Measurements from ENCODE around the gene POLR1B. TPM values are rescaled to one million over a fixed set of nuclear protein-coding genes. Genes with fewer than 3 reads are reported as not detected.

Gene POLR1B
- total and polyA plus RNA-seq, 2 of the 13 experiments (the other 11 are each of a cell fraction or from before 2014, with no cell fraction given), result 18.3 to 46.0 TPM

- Histone ChIP-seq H3K9me3 (ENCODE audit: low read length) (no peaks in the 10 kb centered on the region), H3K79me2 (ENCODE audit: insufficient read depth, low read length) (no peaks in the 10 kb centered on the region), H3K36me3 (replicated peaks in 1 of 2; ENCODE audit: control insufficient read depth in 1 of 2, insufficient read depth in 2 of 2, low read length in 2 of 2) (no peaks in the 10 kb centered on the region), H3K9ac (ENCODE audit: insufficient read depth, low read depth, low read length) (no peak overlapping the region), H3K4me1 (ENCODE audit: insufficient read depth, low read length) (peaks cover 12% of the 10 kb centered on the region), H3K4me2 (ENCODE audit: low read depth, low read length) (no peak overlapping the region), H3K27ac (ENCODE audit: extremely low read length, insufficient read depth, low read length) (no peak overlapping the region), H4K20me1 (ENCODE audit: insufficient read depth, low read length) (no peaks in the 10 kb centered on the region), H3K27me3 (ENCODE audit: control insufficient read depth in 1 of 2, insufficient read depth in 2 of 2, low read length in 2 of 2) (no peaks in the 10 kb centered on the region), H3K4me3 (replicated peaks in 1 of 3; ENCODE audit: insufficient read depth in 1 of 3, low read depth in 2 of 3, low read length in 3 of 3) (no peak overlapping the region), H2AFZ (ENCODE audit: low read length) (no peak overlapping the region)
- WGBS (ENCODE audit: low lambda C conversion rate), result 88% methylated on average over 10 of the region's 10 CpGs
- in situ Hi-C loops (cut with HindIII; ENCODE audit: extremely low pct_ligation_motif_present, low pct_unique_long_range_greater_than_20kb) (no loop called here), intact Hi-C loops (cut with micrococcal nuclease; ENCODE audit: unreplicated experiment) (no loop called here)
- ChIA-PET CTCF (ENCODE audit: low intra/inter-chr PET ratio, low total read pairs) (interaction anchor here (1.9 kb wide), 1 partner anchor 129 kb away, joined by 5 read pairs; no protein-coding TSS in a partner anchor), POLR2A (no interaction called here)
- ATAC-seq (no peak), FAIRE-seq (no peak), DNase-seq (ENCODE audit: low spot score) (no peak)
- BruUV-seq (replicated peaks), result no TSS peak
- TF ChIP-seq ZNF12 (CRISPR knock-in tag; IDR thresholded peaks at IDR 0.05) (peak; percentile 98), NFKBIZ (CRISPR knock-in tag; IDR thresholded peaks at IDR 0.05) (no peak), ZNF7 (CRISPR knock-in tag; IDR thresholded peaks at IDR 0.05) (0 out of 2 replicates have a peak, but pooled peaks have one; percentile 31)
These were observed 55.5 kb downstream of the POLR1B start for GRCh38 chr2:112597537-112598322.

- ChIA-PET CTCF (ENCODE audit: low intra/inter-chr PET ratio, low total read pairs) (interaction anchor here (1.4 to 4.1 kb wide), 4 partner anchors 24 to 125 kb away, joined by 5 to 96 read pairs (median 10); no protein-coding TSS in a partner anchor), POLR2A (interaction anchor here (0.6 to 2.4 kb wide), 4 partner anchors 16 to 126 kb away, joined by 3 to 11 read pairs (median 6); partner anchors contain the start of genes CHCHD5 and SLC20A1)
- Histone ChIP-seq H3K4me1 (ENCODE audit: insufficient read depth, low read length) (peaks cover 20% of the 10 kb centered on the region), H3K27ac (ENCODE audit: extremely low read length, insufficient read depth, low read length) (no peak overlapping the region), H3K4me3 (replicated peaks in 1 of 3; ENCODE audit: insufficient read depth in 1 of 3, low read depth in 2 of 3, low read length in 3 of 3) (no peak overlapping the region), H3K4me2 (ENCODE audit: low read depth, low read length) (no peak overlapping the region), H3K79me2 (ENCODE audit: insufficient read depth, low read length) (no peaks in the 10 kb centered on the region), H2AFZ (ENCODE audit: low read length) (no peak overlapping the region), H4K20me1 (ENCODE audit: insufficient read depth, low read length) (no peaks in the 10 kb centered on the region), H3K27me3 (ENCODE audit: control insufficient read depth in 1 of 2, insufficient read depth in 2 of 2, low read length in 2 of 2) (no peaks in the 10 kb centered on the region), H3K9me3 (ENCODE audit: low read length) (no peaks in the 10 kb centered on the region), H3K36me3 (replicated peaks in 1 of 2; ENCODE audit: control insufficient read depth in 1 of 2, insufficient read depth in 2 of 2, low read length in 2 of 2) (no peaks in the 10 kb centered on the region), H3K9ac (ENCODE audit: insufficient read depth, low read depth, low read length) (no peak overlapping the region)
- BruUV-seq (replicated peaks), result no TSS peak
- no peak for ATAC-seq
- intact Hi-C loops (cut with micrococcal nuclease; ENCODE audit: unreplicated experiment), result loop anchor here (1.0 kb wide), 3 partner anchors 45 to 126 kb away; partner anchors contain the start of gene SLC20A1
- in situ Hi-C loops (cut with HindIII; ENCODE audit: extremely low pct_ligation_motif_present, low pct_unique_long_range_greater_than_20kb), result loop anchor here (5.0 kb wide), 1 partner anchor 122 kb away; the partner anchor contains the start of gene NT5DC4
- DNase-seq (ENCODE audit: low spot score), result no peak
- TF ChIP-seq HNF1B (CRISPR knock-in tag; IDR thresholded peaks at IDR 0.05) (no peak), HOMEZ (CRISPR knock-in tag; IDR thresholded peaks at IDR 0.05; ENCODE audit: low read depth) (no peak), NR2F2 (IDR thresholded peaks at IDR 0.05; ENCODE audit: borderline replicate concordance, low read depth) (no peak), ZNF253 (CRISPR knock-in tag; IDR thresholded peaks at IDR 0.05; ENCODE audit: borderline replicate concordance) (no peak), MBNL3 (CRISPR knock-in tag; conservative IDR thresholded peaks at IDR 0.05) (no peak), ZBTB8A (CRISPR knock-in tag; IDR thresholded peaks at IDR 0.05; ENCODE audit: borderline replicate concordance, low read depth) (no peak), ZNF343 (CRISPR knock-in tag; IDR thresholded peaks at IDR 0.05) (no peak), SP1 (IDR thresholded peaks at IDR 0.05) (no peak), SP1 (CRISPR knock-in tag; IDR thresholded peaks at IDR 0.05) (no peak), ZNF329 (CRISPR knock-in tag; IDR thresholded peaks at IDR 0.05; ENCODE audit: low read depth) (no peak)
- 76% methylated on average over 3 of the region's 3 CpGs for WGBS (ENCODE audit: low lambda C conversion rate)
- no peak for FAIRE-seq
These were observed 58.4 kb downstream of the POLR1B start for GRCh38 chr2:112600634-112601033.

Measured in HepG2 (cell line).